ENCODE data around the gene ASB18.

The ASB18 gene

GRCh38 chr2:236179236-236180075 lies 84.8 kb downstream of the ASB18 start:
- no peak for TF ChIP-seq CTCF (IDR thresholded peaks at IDR 0.05; ENCODE audit: low read depth, low read length)
- H3K4me3 ChIP-seq (ENCODE audit: low read depth, low read length): peak overlapping the region; percentile 58

- TF ChIP-seq CTCF (IDR thresholded peaks at IDR 0.05; ENCODE audit: low read depth, low read length): no peak
- H3K4me3 ChIP-seq (ENCODE audit: low read depth, low read length): peak overlapping the region; percentile 58
These were observed 85.3 kb downstream of the ASB18 start for GRCh38 chr2:236178890-236179235.

GRCh38 chr2:236177967-236178889 lies 86.0 kb downstream of the ASB18 start:
- peak; percentile 83 for TF ChIP-seq CTCF (IDR thresholded peaks at IDR 0.05; ENCODE audit: low read depth, low read length)
- peak overlapping the region; percentile 58 for H3K4me3 ChIP-seq (ENCODE audit: low read depth, low read length)

GRCh38 chr2:236177604-236177966 lies 86.6 kb downstream of the ASB18 start:
- H3K4me3 ChIP-seq (ENCODE audit: low read depth, low read length): peak overlapping the region; percentile 58; the same call in 1 of the 2 replicates
- TF ChIP-seq CTCF (IDR thresholded peaks at IDR 0.05; ENCODE audit: low read depth, low read length): peak; percentile 51

GRCh38 chr2:236176951-236177350 lies 87.3 kb downstream of the ASB18 start:
- H3K4me3 ChIP-seq (ENCODE audit: low read depth, low read length): no peak overlapping the region
- TF ChIP-seq CTCF (IDR thresholded peaks at IDR 0.05; ENCODE audit: low read depth, low read length): no peak

GRCh38 chr2:236176417-236176816 lies 87.8 kb downstream of the ASB18 start:
- H3K4me3 ChIP-seq (ENCODE audit: low read depth, low read length): no peak overlapping the region
- TF ChIP-seq CTCF (IDR thresholded peaks at IDR 0.05; ENCODE audit: low read depth, low read length): peak; percentile 86

All from WI38 (cell line).